Skeletal muscle tissue (tissue), 4 donors: Measurements from ENCODE around the gene DTNBP1. TPM values are rescaled to one million over a fixed set of nuclear protein-coding genes. Genes with fewer than 3 reads are reported as not detected.

Source experiments
- H3K27ac ChIP-seq: one replicate; pipeline ENCODE4 v1.7.0; 2013; ENCODE audit warnings: mild to moderate bottlenecking, low read depth, low read length, inconsistent platforms
- H3K27me3 ChIP-seq, 3 donors: one replicate each; pipeline ENCODE4 v1.7.0; 2013; ENCODE audit warnings: low read length in 3 of 3; ENCODE audit not compliant: control insufficient read depth in 3 of 3, insufficient read depth in 3 of 3
- H3K36me3 ChIP-seq, 3 donors: one replicate each; pipeline ENCODE4 v1.7.0; 2013; ENCODE audit warnings: low read length in 3 of 3; ENCODE audit not compliant: control insufficient read depth in 3 of 3, insufficient read depth in 3 of 3
- H3K4me1 ChIP-seq, 3 donors: one replicate each; pipeline ENCODE4 v1.7.0; 2013; ENCODE audit warnings: low read length in 3 of 3, mild to moderate bottlenecking in 3 of 3; ENCODE audit not compliant: control insufficient read depth in 3 of 3, insufficient read depth in 3 of 3
- H3K4me3 ChIP-seq, 3 donors: one replicate each; pipeline ENCODE4 v1.7.0; 2013; ENCODE audit warnings: low read length in 3 of 3
- H3K9ac ChIP-seq, 3 donors: one replicate each; pipeline ENCODE4 v1.7.0; 2013; ENCODE audit warnings: low read length in 3 of 3, mild to moderate bottlenecking in 3 of 3, moderate library complexity in 2 of 3, low read depth in 1 of 3
- H3K9me3 ChIP-seq, 3 donors: one replicate each; pipeline ENCODE4 v1.7.0; 2013; ENCODE audit warnings: low read length in 3 of 3; ENCODE audit not compliant: control insufficient read depth in 3 of 3
- total RNA-seq: library from RNA; depleted of rRNA; stranded (reverse); fragments of >200 nt; gene quantifications from one replicate; pipeline ENCODE4 v1.2.3, GENCODE V29; 2014
- donor health status: Osteomylitis.

Gene DTNBP1
- total RNA-seq, 1 donor from 2014 or later: 15.1 TPM

GRCh38 chr6:15685619-15686018 lies 22.8 kb upstream of the DTNBP1 start:
- no peaks in the 10 kb centered on the region for H3K36me3 ChIP-seq
- H3K4me1 ChIP-seq: peaks cover 5 to 6% (median 5%) of the 10 kb centered on the region in 3 donors
- no peaks in the 10 kb centered on the region for H3K9me3 ChIP-seq
- H3K9ac ChIP-seq: no peak overlapping the region
- H3K27me3 ChIP-seq: no peaks in the 10 kb centered on the region
- H3K4me3 ChIP-seq: no peak overlapping the region
- no peak overlapping the region for H3K27ac ChIP-seq

DNA sequence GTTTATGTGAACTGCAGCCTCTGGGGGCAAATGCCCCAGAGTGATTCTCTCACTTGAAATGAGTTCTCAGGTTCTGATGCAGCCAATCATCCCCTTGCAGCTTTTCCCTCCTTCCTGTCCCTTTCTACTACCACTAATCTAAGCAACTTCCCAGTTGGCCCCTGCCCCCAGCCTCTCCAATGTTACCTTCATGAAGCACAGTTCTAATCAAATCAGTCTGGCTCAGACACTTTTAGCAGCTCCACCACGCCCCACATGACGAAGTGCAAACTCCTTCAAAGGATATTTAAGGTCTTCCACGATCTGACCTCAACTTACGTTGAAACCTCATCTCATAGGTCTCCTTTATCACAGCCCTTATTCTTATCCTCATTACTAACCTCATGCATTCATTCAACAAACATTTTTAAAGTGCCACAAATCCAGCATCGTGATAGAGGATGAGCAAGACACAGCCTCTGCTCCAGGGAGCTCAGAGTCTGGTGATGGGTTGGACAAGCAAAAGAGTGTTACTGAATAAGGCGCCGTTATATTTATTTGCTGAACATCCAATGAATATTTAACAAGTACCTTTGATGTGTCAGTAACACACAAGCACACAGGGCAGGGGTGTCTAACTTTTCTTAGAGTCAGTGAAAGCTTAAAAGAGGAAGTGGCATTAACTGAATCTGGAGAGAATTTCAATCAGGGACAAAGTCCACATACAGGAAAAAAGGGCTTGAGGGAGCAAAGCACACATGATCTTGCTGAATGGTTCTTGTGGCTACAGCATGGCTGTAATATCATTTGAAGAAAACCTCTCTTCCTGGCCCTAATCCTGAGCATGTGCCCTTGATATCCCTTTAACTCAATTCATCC lies 20.4 kb upstream of the DTNBP1 start:
- Histone ChIP-seq H3K27ac (no peak overlapping the region), H3K4me3 (no peak overlapping the region), H3K9me3 (no peaks in the 10 kb centered on the region), H3K27me3 (no peaks in the 10 kb centered on the region), H3K4me1 (no peaks in the 10 kb centered on the region), H3K36me3 (no peaks in the 10 kb centered on the region), H3K9ac (no peak overlapping the region)

- Histone ChIP-seq H3K27ac (no peak overlapping the region), H3K27me3 (no peaks in the 10 kb centered on the region), H3K4me1 (no peaks in the 10 kb centered on the region), H3K9me3 (no peaks in the 10 kb centered on the region), H3K9ac (no peak overlapping the region), H3K36me3 (no peaks in the 10 kb centered on the region), H3K4me3 (no peak overlapping the region)
These were observed 19.1 kb upstream of the DTNBP1 start for GRCh38 chr6:15681946-15682345.

- H3K36me3 ChIP-seq: no peaks in the 10 kb centered on the region
- no peak overlapping the region for H3K9ac ChIP-seq
- H3K9me3 ChIP-seq: no peaks in the 10 kb centered on the region
- no peak overlapping the region for H3K4me3 ChIP-seq
- H3K27me3 ChIP-seq: no peaks in the 10 kb centered on the region
- H3K4me1 ChIP-seq: peaks cover 17 to 26% (median 23%) of the 10 kb centered on the region in 3 donors
- H3K27ac ChIP-seq: no peak overlapping the region
These were observed 15.7 kb upstream of the DTNBP1 start for GRCh38 chr6:15678514-15678913.

GRCh38 chr6:15677822-15678221 lies 15.0 kb upstream of the DTNBP1 start:
- Histone ChIP-seq H3K27ac (no peak overlapping the region), H3K4me1 (peaks cover 23 to 32% (median 30%) of the 10 kb centered on the region in 3 donors), H3K9me3 (no peaks in the 10 kb centered on the region), H3K9ac (no peak overlapping the region), H3K4me3 (no peak overlapping the region), H3K36me3 (no peaks in the 10 kb centered on the region), H3K27me3 (no peaks in the 10 kb centered on the region)

GRCh38 chr6:15675536-15676220 lies 12.8 kb upstream of the DTNBP1 start:
- no peaks in the 10 kb centered on the region for H3K9me3 ChIP-seq
- no peak overlapping the region for H3K9ac ChIP-seq
- H3K27me3 ChIP-seq: no peaks in the 10 kb centered on the region
- H3K27ac ChIP-seq: peak overlapping the region; percentile 72
- peaks cover 36 to 45% (median 42%) of the 10 kb centered on the region in 3 donors for H3K4me1 ChIP-seq
- no peaks in the 10 kb centered on the region for H3K36me3 ChIP-seq
- peak overlapping the region in 1 of 3 donors; percentile 18 for H3K4me3 ChIP-seq

- no peaks in the 10 kb centered on the region for H3K36me3 ChIP-seq
- H3K27ac ChIP-seq: peak overlapping the region; percentile 72
- H3K4me1 ChIP-seq: peaks cover 36 to 45% (median 42%) of the 10 kb centered on the region in 3 donors
- no peaks in the 10 kb centered on the region for H3K9me3 ChIP-seq
- H3K27me3 ChIP-seq: no peaks in the 10 kb centered on the region
- peak overlapping the region; percentile 18 to 46 (median 26) for H3K4me3 ChIP-seq
- H3K9ac ChIP-seq: peak overlapping the region; percentile 24 to 77 (median 63)
These were observed 12.0 kb upstream of the DTNBP1 start for GRCh38 chr6:15674690-15675386.

- no peak overlapping the region for H3K27ac ChIP-seq
- H3K4me3 ChIP-seq: peak overlapping the region in 1 of 3 donors; percentile 6
- H3K9me3 ChIP-seq: no peaks in the 10 kb centered on the region
These were observed 10.8 kb upstream of the DTNBP1 start for GRCh38 chr6:15673666-15674065.

GRCh38 chr6:15672818-15673217 lies 10.0 kb upstream of the DTNBP1 start:
- no peak overlapping the region for H3K4me3 ChIP-seq
- peaks cover 36 to 45% (median 42%) of the 10 kb centered on the region in 3 donors for H3K4me1 ChIP-seq
- no peak overlapping the region for H3K27ac ChIP-seq
- H3K9ac ChIP-seq: peak overlapping the region in 1 of 3 donors; percentile 10
- no peaks in the 10 kb centered on the region for H3K27me3 ChIP-seq
- no peaks in the 10 kb centered on the region for H3K9me3 ChIP-seq
- H3K36me3 ChIP-seq: no peaks in the 10 kb centered on the region

More at GRCh38 chr6:15673666-15674065, 10.8 kb upstream of the DTNBP1 start:
- Histone ChIP-seq H3K27me3 (no peaks in the 10 kb centered on the region), H3K9ac (peak overlapping the region in 1 of 3 donors; percentile 10), H3K36me3 (no peaks in the 10 kb centered on the region), H3K4me1 (peaks cover 36 to 45% (median 42%) of the 10 kb centered on the region in 3 donors)
